Hair follicle dermal papilla cell (primary cell): ENCODE data around the gene RADX. TPM values are rescaled to one million over a fixed set of nuclear protein-coding genes. Genes with fewer than 3 reads are reported as not detected.

Experiments
- small RNA-seq: library from RNA; depleted of rRNA; stranded (forward); fragments of <200 nt; gene quantifications from one replicate; pipeline ENCODE3, GENCODE V24; 2012
- total RNA-seq: library from RNA; depleted of rRNA; stranded (reverse); fragments of >200 nt; gene quantifications from 2 replicates; pipeline ENCODE4 v1.2.3, GENCODE V29; 2012

The RADX gene
- total RNA-seq: 1.7 and 1.9 TPM in 2 replicates

DNA sequence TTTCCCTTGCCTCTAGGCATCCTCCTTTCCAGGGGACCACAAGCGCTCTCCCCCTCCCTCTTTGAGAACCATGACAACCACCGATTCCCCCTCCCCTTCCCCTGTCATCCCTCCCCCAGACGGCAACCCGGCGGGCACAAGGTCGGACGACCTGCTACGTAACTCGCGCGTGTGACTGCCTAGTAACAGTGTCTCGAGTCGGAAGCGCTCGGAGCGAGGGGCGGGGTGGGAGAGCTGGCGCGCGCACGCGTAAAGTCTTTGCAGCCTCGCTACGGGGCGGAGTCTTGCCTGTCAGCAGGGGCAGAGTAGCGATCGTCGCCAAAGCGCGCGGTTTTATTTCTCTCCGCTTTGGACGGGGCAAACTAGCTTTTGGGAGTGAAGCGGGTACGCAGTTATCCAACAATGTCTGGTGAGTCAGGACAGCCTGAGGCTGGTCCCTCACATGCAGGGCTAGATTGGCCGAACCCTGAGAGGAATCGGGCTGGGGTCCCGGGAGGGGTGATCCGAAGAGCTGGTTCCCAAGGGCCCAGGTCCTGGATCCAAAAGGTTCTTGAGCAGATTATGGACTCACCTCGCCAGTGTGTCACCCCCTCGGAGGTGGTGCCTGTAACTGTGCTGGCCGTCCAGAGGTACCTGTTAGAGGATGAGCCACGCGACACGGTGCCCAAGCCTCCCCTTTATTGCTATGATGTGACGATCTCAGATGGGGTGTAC lies at the start of gene RADX:
Gene RADX (plus strand): TSS at position 300 of the 714 bp plus-strand sequence. CDS start 103 bp downstream, at position 403.

DNA sequence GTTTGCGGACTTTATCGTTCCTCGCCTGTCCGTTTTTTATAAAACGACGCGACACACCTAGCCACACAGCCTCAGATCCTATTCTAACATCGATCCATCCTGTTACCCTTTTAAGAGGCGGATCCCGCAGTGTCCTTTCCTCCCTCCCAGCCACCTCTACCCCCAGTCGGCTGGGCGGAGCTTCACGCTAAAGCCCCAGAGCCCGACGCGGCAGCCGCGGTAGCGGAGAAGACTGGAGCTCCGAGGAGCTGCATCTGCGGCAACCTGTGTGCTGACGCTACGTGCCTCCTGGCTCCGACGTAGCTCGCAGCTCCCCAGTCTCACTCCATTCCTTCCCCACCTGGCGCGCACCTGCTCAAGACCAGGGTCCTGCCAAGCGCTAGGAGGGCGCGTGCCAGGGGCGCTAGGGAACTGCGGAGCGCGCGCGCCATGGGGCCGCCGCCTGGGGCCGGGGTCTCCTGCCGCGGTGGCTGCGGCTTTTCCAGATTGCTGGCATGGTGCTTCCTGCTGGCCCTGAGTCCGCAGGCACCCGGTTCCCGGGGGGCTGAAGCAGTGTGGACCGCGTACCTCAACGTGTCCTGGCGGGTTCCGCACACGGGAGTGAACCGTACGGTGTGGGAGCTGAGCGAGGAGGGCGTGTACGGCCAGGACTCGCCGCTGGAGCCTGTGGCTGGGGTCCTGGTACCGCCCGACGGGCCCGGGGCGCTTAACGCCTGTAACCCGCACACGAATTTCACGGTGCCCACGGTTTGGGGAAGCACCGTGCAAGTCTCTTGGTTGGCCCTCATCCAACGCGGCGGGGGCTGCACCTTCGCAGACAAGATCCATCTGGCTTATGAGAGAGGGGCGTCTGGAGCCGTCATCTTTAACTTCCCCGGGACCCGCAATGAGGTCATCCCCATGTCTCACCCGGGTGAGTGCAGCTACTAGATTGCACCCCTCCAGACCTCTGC lies 115.0 kb downstream of the RADX start, which contains the start of gene RNF128:
Gene RNF128 (plus strand): TSS at position 217 of the 953 bp plus-strand sequence. CDS start 213 bp downstream, at position 430.

Small RNAs within 50 kb of the gene (small RNA-seq; reads per million reads assigned to genes)
- gene AL590808.1 (not detected), gene MIR548AN (not detected)

Other genes starting within 250 kb of the RADX start
- gene RNF128, start 114.7 kb downstream of the RADX start, total RNA-seq: under 0.01 and 0.16 TPM in 2 replicates
- gene TBC1D8B, start 190.7 kb downstream of the RADX start, total RNA-seq: 11.7 and 14.4 TPM in 2 replicates